Frontal cortex (tissue), 4 donors: ENCODE data around the gene ZBTB7C. TPM values are rescaled to one million over a fixed set of nuclear protein-coding genes. Genes with fewer than 3 reads are reported as not detected.

Experiments used
- DNase-seq, 2 donors: peaks; one replicate each; pipeline ENCODE4 v3.0.0; 2012; ENCODE audit warnings: low spot score in 2 of 2
- FAIRE-seq: peaks from 2 replicates; lab custom pipeline; 2012; peaks lifted over from hg19 to GRCh38; lab: Jason Lieb, UNC
- total RNA-seq: library from RNA; depleted of rRNA; stranded (reverse); fragments of >200 nt; gene quantifications from one replicate; pipeline ENCODE4 v1.2.3, GENCODE V29; 2014
- donor health status: control.
- donor health status: control.
- donor health status: control.

The ZBTB7C gene
- total RNA-seq, 1 donor from 2014 or later, result 1.6 TPM

- FAIRE-seq (no peak), DNase-seq (no peak)
Measured at GRCh38 chr18:48003426-48004349, 405.5 kb downstream of the ZBTB7C start.

GRCh38 chr18:48002933-48003365 is 406.2 kb downstream of the ZBTB7C start:
- no peak for DNase-seq
- FAIRE-seq, result no peak

DNA sequence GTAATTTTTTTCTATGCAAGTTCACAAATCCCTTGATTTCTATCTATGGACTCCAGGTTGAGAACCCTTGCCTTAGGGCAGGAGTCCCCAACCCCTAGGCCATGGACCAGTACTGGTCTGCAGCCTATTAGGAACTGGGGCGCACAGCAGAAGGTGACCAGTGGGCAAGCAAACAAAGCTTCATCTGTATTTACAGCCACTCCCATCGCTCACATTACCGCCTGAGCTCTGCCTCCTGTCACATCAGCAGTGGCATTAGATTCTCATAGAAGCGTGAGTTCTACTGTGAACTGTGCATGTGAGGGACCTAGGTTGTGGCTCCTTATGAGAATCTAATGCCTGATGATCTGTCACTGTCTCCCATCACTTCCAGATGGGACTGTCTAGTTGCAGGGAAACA is 408.5 kb downstream of the ZBTB7C start:
- FAIRE-seq (no peak), DNase-seq (no peak)

- no peak for FAIRE-seq
- DNase-seq, result no peak
Measured at GRCh38 chr18:47999801-48000248, 409.4 kb downstream of the ZBTB7C start.

DNA sequence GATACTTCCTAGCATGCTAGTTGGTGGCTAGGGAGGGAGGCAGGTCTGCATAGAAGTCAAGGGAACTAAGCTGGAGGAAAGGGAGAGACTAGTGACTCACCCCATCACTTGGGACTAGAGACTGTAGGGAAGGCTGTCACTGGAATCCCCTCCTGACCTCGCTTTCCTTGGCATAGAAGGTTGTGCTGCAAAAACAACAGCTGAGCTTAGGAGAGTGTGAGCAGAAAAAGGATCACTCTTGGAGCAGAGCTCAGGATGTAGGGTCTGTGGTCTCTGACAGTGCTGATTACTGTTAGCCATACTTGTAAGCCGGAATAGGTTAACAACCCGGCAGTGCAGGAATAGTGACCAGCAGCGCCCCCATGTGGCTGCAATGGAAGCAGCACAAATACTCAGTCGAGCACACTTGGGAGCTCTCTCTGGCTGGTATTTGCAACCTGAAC is 411.8 kb downstream of the ZBTB7C start:
- DNase-seq (no peak), FAIRE-seq (no peak)

DNA sequence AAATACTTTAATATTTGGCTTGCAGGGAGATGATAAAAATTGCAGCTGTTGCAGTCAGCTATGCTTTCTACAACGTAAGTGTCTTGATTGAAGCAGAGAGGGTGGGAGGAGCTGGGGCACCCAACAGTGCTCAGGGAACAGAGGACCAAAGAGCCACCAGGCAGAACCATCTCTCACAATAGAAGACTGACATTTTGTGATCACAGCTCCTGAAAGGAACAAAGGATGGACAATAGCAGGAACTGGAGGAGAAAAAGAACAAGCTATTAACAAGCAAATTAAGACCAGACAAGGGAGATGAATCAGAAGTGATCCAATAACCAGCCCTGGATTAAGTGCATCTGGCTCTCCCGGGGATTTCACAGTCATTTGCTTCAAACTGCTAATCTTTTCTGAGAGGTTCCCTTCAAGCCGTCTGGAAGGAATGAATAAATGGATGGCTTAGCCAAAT is 413.1 kb downstream of the ZBTB7C start:
- FAIRE-seq (no peak), DNase-seq (no peak)

DNA sequence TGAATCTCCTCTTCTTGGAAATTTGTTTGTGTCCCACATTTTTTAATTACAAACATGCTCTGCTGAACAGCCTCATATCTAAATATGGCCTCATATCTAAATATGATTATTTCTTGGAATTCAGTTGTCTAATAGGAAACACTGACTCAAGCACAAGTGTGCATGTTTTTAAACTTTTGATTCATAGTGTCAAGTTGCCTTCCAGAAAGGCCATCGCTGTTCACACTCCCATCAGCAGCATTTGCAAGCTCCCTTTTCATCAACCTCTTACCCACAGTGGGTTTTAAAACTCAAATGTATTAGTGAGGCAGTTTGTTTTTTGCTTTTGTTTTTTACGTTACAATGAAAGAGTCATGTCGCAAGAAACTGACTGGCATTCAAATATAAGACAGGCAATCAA is 413.5 kb downstream of the ZBTB7C start:
- FAIRE-seq (no peak), DNase-seq (no peak)

- no peak for DNase-seq
- no peak for FAIRE-seq
Measured at GRCh38 chr18:47993409-47993808, 415.8 kb downstream of the ZBTB7C start.

- no peak for FAIRE-seq
Measured at GRCh38 chr18:47992976-47993375, 416.2 kb downstream of the ZBTB7C start.

GRCh38 chr18:47992266-47992665 is 416.9 kb downstream of the ZBTB7C start:
- DNase-seq (no peak), FAIRE-seq (no peak)

More at GRCh38 chr18:47992976-47993375, 416.2 kb downstream of the ZBTB7C start:
- no peak for DNase-seq

- DNase-seq (no peak), FAIRE-seq (no peak)
Measured at GRCh38 chr18:47990981-47991380, 418.2 kb downstream of the ZBTB7C start.

- FAIRE-seq, result no peak
Measured at GRCh38 chr18:47987388-47987699, 421.8 kb downstream of the ZBTB7C start.

DNA sequence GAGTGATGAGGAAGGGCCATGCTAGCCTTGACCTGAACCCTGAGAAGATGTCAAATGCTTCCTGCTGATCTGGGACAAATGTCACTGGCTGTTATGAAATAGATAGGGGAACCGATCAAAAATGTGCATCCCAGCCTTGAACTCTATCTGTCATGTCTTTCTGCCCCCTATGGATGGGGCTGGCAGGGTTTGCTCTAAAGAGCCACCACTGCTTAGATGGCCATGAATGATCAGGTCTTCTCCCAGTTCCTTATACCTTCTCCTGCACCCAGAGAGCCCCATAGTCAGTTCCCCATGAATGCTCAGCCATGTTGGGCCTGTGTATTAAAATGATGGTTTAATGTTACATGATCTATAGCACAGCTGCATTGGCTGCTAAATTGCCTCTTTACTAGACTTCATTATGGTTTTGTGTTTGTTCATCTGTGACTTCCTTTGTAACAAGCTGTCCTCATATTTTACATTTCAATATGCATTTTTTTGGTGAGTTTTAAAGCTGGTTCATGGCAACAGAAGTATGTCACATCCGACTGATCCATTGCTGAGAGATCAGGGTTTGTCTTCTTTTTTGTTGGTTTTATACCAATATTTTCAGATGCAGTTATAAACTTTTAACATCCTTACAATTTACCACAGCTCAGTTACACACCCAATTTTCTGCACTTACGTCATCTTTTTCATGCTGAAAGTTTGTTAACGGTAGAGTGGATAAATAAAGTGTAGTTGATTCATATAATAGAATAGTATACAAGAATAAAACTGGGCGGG is 422.4 kb downstream of the ZBTB7C start:
- DNase-seq, result no peak
- no peak for FAIRE-seq

More at GRCh38 chr18:47987388-47987699, 421.8 kb downstream of the ZBTB7C start:
- DNase-seq, result no peak

- FAIRE-seq (no peak), DNase-seq (no peak)
Measured at GRCh38 chr18:47985866-47986265, 423.3 kb downstream of the ZBTB7C start.

DNA sequence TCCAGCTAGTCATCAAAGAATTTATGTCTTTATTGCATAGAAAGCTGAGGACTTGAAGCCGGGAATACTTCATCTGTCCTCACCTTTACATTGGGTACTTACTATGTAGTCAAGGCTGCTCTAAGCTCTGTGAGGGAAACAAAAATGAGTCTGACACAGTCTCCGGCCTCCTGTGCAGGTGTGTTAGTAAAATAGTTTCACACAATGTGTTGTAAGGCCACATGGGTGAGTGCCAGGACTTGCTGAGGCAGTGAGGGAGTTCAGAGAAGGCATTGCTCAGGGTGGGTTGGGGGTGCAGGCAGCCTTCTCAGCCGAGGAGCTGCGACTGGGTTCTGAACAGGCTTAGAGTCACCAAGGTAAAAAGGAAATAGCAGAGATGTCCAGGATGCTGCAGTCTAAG is 424.2 kb downstream of the ZBTB7C start:
- FAIRE-seq (no peak), DNase-seq (no peak)

GRCh38 chr18:47983946-47984345 is 425.2 kb downstream of the ZBTB7C start:
- DNase-seq (no peak), FAIRE-seq (no peak)

- DNase-seq, result no peak
- FAIRE-seq, result no peak
Measured at GRCh38 chr18:47983055-47983454, 426.1 kb downstream of the ZBTB7C start.

- no peak for FAIRE-seq
- DNase-seq, result no peak
Measured at GRCh38 chr18:47981830-47982229, 427.4 kb downstream of the ZBTB7C start.

DNA sequence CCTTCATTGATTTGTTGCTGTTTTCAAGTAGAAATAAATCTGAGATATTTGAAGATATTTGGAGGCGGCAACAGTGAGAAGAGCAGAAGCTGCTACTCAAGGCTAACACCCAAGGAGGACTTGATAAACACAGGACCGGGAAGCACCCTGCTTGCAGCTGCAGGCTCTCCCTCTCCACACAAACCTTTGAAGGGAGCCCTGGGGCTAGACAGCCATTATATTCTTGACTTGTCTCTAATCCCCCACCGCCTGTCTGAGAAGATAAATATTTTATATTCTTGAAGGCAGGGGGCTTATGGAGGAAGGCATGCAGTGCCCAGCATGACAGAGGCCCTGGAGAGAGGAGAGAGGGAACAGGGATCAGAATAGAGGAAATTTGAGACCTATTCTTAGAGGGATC is 427.9 kb downstream of the ZBTB7C start:
- no peak for DNase-seq
- FAIRE-seq, result no peak

GRCh38 chr18:47979611-47980200 is 429.5 kb downstream of the ZBTB7C start:
- FAIRE-seq, result no peak
- DNase-seq, result no peak
